ENCODE results near the gene PWWP2B.

The PWWP2B gene

DNA sequence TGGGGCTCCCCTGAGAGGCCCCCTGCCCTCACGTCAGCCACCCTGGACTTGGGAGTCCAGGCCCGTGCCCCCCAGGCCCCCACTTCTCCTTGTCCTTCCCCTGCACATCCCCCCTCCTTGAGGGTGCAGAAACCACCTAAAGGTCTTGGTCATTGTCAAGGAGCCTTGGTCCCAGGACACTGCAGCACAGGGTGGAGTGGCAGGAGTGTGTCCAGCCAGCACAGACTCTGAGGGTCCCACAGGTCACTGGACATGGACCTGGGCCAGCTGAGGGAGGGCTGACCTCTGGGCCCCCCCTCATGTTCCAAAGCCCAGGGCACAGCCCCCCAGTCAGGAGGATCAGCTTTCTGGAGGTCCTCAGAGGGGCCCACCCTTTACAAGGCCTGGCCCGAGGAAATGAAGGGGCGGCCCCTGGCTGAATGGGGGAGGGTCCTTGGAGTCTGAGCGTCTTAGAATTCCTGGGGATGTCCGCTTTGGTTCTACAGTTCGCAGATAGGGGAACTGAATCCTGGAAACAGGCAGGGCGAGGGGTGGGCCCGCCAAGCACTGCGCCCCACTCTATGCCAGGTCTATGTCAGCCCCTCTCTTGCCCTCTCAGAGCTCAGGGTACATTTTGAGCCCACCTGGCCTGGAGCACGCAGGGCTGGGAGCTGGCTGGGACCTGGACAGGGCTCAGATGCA, 54.0 kb downstream of the PWWP2B start:
- in situ Hi-C loops (cut with MboI; ENCODE audit: low pct_unique_long_range_greater_than_20kb, low sequenced_read_pairs, unreplicated experiment) = loop anchor here (10.0 kb wide), 1 partner anchor 194 kb away; no protein-coding TSS in a partner anchor
- DNase-seq (ENCODE audit: low spot score) = no peak

DNA sequence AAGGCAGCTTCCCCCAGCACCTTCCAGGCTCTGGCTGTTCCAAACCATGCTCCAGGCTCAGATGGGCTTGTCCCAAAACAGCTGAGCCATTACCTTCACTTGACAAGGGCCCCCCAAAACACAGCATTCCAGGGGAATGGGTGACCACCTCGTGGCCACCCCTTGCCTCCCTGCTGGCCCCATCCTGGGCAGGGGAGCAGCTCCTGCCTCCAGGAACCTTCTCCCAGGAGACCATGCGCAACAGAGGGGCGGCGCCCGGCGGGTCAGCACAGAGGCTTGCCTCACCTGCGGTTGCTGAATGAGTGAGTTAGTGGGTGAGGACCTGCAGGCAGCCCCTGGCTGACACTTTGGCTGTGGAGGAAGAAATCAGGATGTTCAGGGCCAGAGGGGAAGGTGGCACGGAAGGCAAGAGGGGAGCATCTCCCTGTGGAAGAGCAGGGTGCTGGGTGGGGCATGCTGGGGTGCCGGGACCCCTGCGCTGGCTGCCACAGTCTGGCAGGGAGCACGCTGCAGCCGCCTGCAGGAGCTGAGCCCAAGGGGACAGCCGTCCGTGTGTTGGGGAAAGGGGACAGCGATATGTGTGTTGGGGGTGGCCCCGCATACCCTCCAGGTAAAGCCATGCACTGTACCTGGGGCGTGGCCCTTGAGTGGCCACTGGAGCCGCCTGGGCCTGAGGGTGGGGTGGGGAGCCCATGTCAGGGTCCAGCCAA, 54.7 kb downstream of the PWWP2B start:
- TF ChIP-seq, protein P1, sequence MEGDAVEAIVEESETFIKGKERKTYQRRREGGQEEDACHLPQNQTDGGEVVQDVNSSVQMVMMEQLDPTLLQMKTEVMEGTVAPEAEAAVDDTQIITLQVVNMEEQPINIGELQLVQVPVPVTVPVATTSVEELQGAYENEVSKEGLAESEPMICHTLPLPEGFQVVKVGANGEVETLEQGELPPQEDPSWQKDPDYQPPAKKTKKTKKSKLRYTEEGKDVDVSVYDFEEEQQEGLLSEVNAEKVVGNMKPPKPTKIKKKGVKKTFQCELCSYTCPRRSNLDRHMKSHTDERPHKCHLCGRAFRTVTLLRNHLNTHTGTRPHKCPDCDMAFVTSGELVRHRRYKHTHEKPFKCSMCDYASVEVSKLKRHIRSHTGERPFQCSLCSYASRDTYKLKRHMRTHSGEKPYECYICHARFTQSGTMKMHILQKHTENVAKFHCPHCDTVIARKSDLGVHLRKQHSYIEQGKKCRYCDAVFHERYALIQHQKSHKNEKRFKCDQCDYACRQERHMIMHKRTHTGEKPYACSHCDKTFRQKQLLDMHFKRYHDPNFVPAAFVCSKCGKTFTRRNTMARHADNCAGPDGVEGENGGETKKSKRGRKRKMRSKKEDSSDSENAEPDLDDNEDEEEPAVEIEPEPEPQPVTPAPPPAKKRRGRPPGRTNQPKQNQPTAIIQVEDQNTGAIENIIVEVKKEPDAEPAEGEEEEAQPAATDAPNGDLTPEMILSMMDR (IDR thresholded peaks at IDR 0.05; ENCODE audit: extremely low read depth, insufficient read depth, missing control alignments) = no peak
- in situ Hi-C loops (cut with MboI; ENCODE audit: low pct_unique_long_range_greater_than_20kb, low sequenced_read_pairs, unreplicated experiment) = loop anchor here (10.0 kb wide), 1 partner anchor 193 kb away; no protein-coding TSS in a partner anchor
- no peak for DNase-seq (ENCODE audit: low spot score)

More for the DNA sequence above, 54.0 kb downstream of the PWWP2B start:
- TF ChIP-seq, protein P1 (IDR thresholded peaks at IDR 0.05; ENCODE audit: extremely low read depth, insufficient read depth, missing control alignments) = no peak

DNA sequence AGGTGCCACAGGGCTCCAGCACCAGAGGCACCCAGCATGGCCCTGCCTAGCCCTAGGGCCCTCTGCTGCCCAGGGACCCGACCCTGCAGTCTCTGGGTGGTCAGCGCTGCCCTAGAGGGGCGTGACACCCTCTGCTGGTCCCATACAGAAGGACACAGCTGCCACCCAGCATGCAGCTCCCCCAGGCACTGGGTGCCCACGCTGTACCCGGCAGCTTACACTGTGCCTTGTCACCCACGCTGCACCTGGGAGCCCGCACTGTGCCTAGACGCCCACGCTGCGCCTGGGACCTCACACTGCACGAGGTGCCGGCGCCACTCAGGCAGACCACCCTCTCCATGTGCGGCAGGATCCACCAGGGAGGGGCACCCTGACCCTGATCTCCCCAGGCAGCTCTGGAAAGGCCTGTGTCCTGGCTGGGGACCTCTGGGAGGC, 55.2 kb downstream of the PWWP2B start:
- in situ Hi-C loops (cut with MboI; ENCODE audit: low pct_unique_long_range_greater_than_20kb, low sequenced_read_pairs, unreplicated experiment) = loop anchor here (10.0 kb wide), 1 partner anchor 193 kb away; no protein-coding TSS in a partner anchor
- TF ChIP-seq, protein P1 (IDR thresholded peaks at IDR 0.05; ENCODE audit: extremely low read depth, insufficient read depth, missing control alignments) = peak; percentile 11
- DNase-seq (ENCODE audit: low spot score) = no peak

DNA sequence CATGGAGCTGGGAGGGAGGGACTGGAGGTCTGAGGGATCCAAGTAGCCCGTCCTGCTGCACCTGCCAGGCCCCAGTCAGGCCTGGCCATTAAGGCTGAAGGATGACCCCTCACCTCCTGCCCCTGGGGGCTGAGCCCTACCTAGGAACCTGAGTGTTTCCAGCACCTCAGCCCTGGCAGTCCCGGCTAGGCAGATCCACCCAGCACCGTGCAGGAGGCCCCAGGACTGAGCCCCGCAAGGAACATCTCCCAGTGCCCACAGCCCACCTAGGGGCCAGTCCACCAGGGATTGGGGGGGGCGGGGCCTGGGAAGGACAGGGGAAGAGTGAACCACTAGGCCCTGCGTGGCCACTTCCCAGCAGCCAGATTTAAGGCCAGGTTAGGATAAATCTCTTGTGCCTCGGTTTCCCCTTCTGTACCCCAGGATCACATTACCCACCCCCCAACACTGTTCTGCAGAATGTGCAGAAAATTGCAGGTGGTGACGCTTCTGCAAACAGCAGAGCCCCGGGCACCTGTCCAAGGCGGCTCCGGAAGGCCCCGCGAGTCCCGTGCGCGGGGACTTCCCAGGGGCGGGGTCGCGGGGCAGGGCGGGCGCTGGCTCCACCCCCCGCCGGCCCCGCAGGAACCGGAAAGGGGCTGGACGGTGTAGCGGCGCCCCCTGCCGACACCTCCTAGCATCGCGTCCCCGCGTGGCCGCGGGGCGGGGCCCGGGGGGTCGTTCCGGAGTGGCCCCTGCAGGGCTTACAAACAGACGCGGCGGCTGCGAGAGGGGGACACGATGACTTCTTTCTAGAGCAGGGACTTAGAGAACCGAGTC, 55.9 kb downstream of the PWWP2B start:
- TF ChIP-seq, protein P1 (IDR thresholded peaks at IDR 0.05; ENCODE audit: extremely low read depth, insufficient read depth, missing control alignments) = peak; percentile 96
- DNase-seq (ENCODE audit: low spot score) = peak; percentile 99
- in situ Hi-C loops (cut with MboI; ENCODE audit: low pct_unique_long_range_greater_than_20kb, low sequenced_read_pairs, unreplicated experiment) = loop anchor here (10.0 kb wide), 1 partner anchor 192 kb away; no protein-coding TSS in a partner anchor

DNA sequence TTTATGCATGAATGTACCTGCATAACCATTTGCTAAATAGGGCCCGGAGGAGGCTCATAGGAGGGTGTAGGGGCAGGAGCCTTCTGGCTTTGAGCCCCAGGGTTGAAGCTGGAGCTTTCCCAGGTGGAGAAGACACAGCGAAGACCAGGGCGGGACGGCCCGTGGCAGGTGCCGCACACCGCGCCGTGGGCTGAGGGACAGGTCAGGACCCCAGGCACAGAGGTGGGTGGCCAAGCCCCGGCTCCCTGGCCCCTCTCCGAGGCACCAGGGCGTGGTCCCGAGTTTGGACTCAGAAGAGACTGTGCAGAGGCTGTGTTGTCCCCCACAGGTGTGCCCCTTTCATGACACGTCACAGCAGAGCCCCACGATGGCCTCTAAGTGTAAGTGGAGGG, 56.5 kb downstream of the PWWP2B start:
- in situ Hi-C loops (cut with MboI; ENCODE audit: low pct_unique_long_range_greater_than_20kb, low sequenced_read_pairs, unreplicated experiment) = loop anchor here (10.0 kb wide), 1 partner anchor 191 kb away; no protein-coding TSS in a partner anchor
- TF ChIP-seq, protein P1 (IDR thresholded peaks at IDR 0.05; ENCODE audit: extremely low read depth, insufficient read depth, missing control alignments) = no peak
- no peak for DNase-seq (ENCODE audit: low spot score)

Measured in GM13977 (cell line).